Aorta (tissue), 5 donors: Measurements from ENCODE around the gene VPS13D. TPM values are rescaled to one million over a fixed set of nuclear protein-coding genes. Genes with fewer than 3 reads are reported as not detected.

Experiments
- ATAC-seq: fragments of 200-7000 bp; cut with Tn5 transposase; one replicate; pipeline ENCODE4 v1.9.1; 2022; ENCODE audit warnings: moderate library complexity; ENCODE audit not compliant: low FRiP score
- DNase-seq, 2 donors: peaks; one replicate each; pipeline ENCODE4 v3.0.0-alpha.2; 2020
- H3K27ac ChIP-seq, 2 donors: one replicate each; pipeline ENCODE4 v1.5.1; 2013; ENCODE audit warnings: low read length in 2 of 2, mild to moderate bottlenecking in 2 of 2, moderate library complexity in 2 of 2, control low read depth in 1 of 2, inconsistent platforms in 1 of 2, low read depth in 1 of 2
- H3K27me3 ChIP-seq, 2 donors: one replicate each; pipeline ENCODE4 v1.6.1; 2013; ENCODE audit warnings: control low read depth in 1 of 2, low read length in 1 of 2, mild to moderate bottlenecking in 1 of 2, moderate library complexity in 1 of 2; ENCODE audit not compliant: insufficient read depth in 2 of 2, control insufficient read depth in 1 of 2
- H3K36me3 ChIP-seq, 2 donors: one replicate each; pipeline ENCODE4 v1.6.1; 2013; ENCODE audit warnings: control low read depth in 1 of 2, low read length in 1 of 2, mild to moderate bottlenecking in 1 of 2; ENCODE audit not compliant: insufficient read depth in 2 of 2, control insufficient read depth in 1 of 2
- H3K4me1 ChIP-seq, 2 donors: one replicate each; pipeline ENCODE4 v1.6.1; 2013; ENCODE audit warnings: low read length in 2 of 2, control low read depth in 1 of 2, mild to moderate bottlenecking in 1 of 2, moderate library complexity in 1 of 2; ENCODE audit not compliant: insufficient read depth in 2 of 2, control insufficient read depth in 1 of 2
- H3K4me3 ChIP-seq, 2 donors: one replicate each; pipeline ENCODE4 v1.5.1; 2013; ENCODE audit warnings: low read length in 2 of 2, control low read depth in 1 of 2, mild to moderate bottlenecking in 1 of 2
- H3K9me3 ChIP-seq: one replicate; pipeline ENCODE4 v1.6.1; 2013; ENCODE audit warnings: mild to moderate bottlenecking, low read length; ENCODE audit not compliant: control insufficient read depth
- WGBS, 2 donors: extraction: QIAGEN DNeasy Blood & Tissue Kit; methylation state at CpG; one replicate each; pipeline ENCODE4 v1.1.7; 2013; 5-methylcytosine and 5-hydroxymethylcytosine counted together
- intact Hi-C, 2 donors: fragments of 100-400 bp; cut with DNase I; formaldehyde crosslinking; loops; one replicate each; pipeline versions ENCODE4 v1.14.2 to v1.15.0; 2022
- polyA plus RNA-seq, 2 donors: library from polyadenylated mRNA; stranded (reverse); fragments of 200-250 nt; gene quantifications; one replicate each; pipeline ENCODE4 v1.2.3, GENCODE V29; 2013
- total RNA-seq, 2 donors: library from RNA; stranded (reverse); fragmentation: NEBNext Ultra II Directional; extraction: Animal tissue kit (Norgen Biotek cat#: 25700); gene quantifications; one replicate each; pipeline ENCODE4 v1.2.1, GENCODE V29; 2021
- donor health status: healthy with polysubstance abuse.
- donor health status: Bipolar disorder and iron deficiency.
- donor health status: DM: no; HTN: no; CAD: no.
- donor health status: DM: no; HTN: no; CAD: no.
- donor health status: DM: yes; HTN: yes; CAD: no.

Gene VPS13D
- total and polyA plus RNA-seq, 4 donors, result 15.8 to 134 (median 58.9) TPM

- H3K36me3 ChIP-seq, result no peaks in the 10 kb centered on the region
- no peaks in the 10 kb centered on the region for H3K27me3 ChIP-seq
- no peak overlapping the region for H3K4me3 ChIP-seq
- H3K4me1 ChIP-seq, result peaks cover 2 to 24% of the 10 kb centered on the region in 2 donors
- DNase-seq (no peak), ATAC-seq (no peak)
- peak overlapping the region in 1 of 2 donors; percentile 49 for H3K27ac ChIP-seq
- 90 to 93% methylated on average over 6 of the region's 6 CpGs for WGBS, 2 donors
- intact Hi-C loops, result loop anchor here in 1 of 2 donors (1.0 kb wide), 1 partner anchor 36 kb away; no protein-coding TSS in a partner anchor
- no peaks in the 10 kb centered on the region for H3K9me3 ChIP-seq
Observed at GRCh38 chr1:12481928-12482327, 252.1 kb downstream of the VPS13D start.

GRCh38 chr1:12482988-12483387, 253.2 kb downstream of the VPS13D start:
- H3K27ac ChIP-seq, result no peak overlapping the region
- intact Hi-C loops, result no loop called here
- 70% methylated on average over 3 of the region's 3 CpGs for WGBS, 2 donors

GRCh38 chr1:12485231-12486058, 255.6 kb downstream of the VPS13D start:
- Histone ChIP-seq H3K27ac (no peak overlapping the region), H3K36me3 (peaks cover 0 to 1% of the 10 kb centered on the region in 2 donors), H3K4me3 (no peak overlapping the region), H3K4me1 (peaks cover 0 to 16% of the 10 kb centered on the region in 2 donors), H3K9me3 (no peaks in the 10 kb centered on the region), H3K27me3 (no peaks in the 10 kb centered on the region)
- no peak for DNase-seq
- WGBS, 2 donors, result 53 to 61% methylated on average over 12 of the region's 12 CpGs
- intact Hi-C loops, result no loop called here
- ATAC-seq, result peak; percentile 23

More at GRCh38 chr1:12482988-12483387, 253.2 kb downstream of the VPS13D start:
- Histone ChIP-seq H3K27me3 (no peaks in the 10 kb centered on the region), H3K4me1 (peaks cover 2 to 24% of the 10 kb centered on the region in 2 donors), H3K36me3 (no peaks in the 10 kb centered on the region), H3K4me3 (no peak overlapping the region), H3K9me3 (no peaks in the 10 kb centered on the region)
- ATAC-seq (no peak), DNase-seq (no peak)

- WGBS, 2 donors, result 95 to 96% methylated on average over 2 of the region's 2 CpGs
- Histone ChIP-seq H3K27me3 (no peaks in the 10 kb centered on the region), H3K4me1 (peaks cover 0 to 14% of the 10 kb centered on the region in 2 donors), H3K27ac (no peak overlapping the region), H3K4me3 (no peak overlapping the region), H3K36me3 (peaks cover 0 to 3% of the 10 kb centered on the region in 2 donors), H3K9me3 (no peaks in the 10 kb centered on the region)
- DNase-seq, result no peak
- no peak for ATAC-seq
- intact Hi-C loops, result no loop called here
Observed at GRCh38 chr1:12486059-12486341, 256.2 kb downstream of the VPS13D start.

GRCh38 chr1:12486401-12487005, 256.7 kb downstream of the VPS13D start:
- Histone ChIP-seq H3K36me3 (peaks cover 0 to 3% of the 10 kb centered on the region in 2 donors), H3K27ac (no peak overlapping the region), H3K9me3 (no peaks in the 10 kb centered on the region), H3K4me1 (peaks cover 0 to 14% of the 10 kb centered on the region in 2 donors), H3K4me3 (no peak overlapping the region), H3K27me3 (no peaks in the 10 kb centered on the region)
- no peak for DNase-seq
- ATAC-seq, result peak; percentile 65
- intact Hi-C loops, result no loop called here
- 65 to 73% methylated on average over 18 of the region's 18 CpGs for WGBS, 2 donors

GRCh38 chr1:12487520-12487919, 257.7 kb downstream of the VPS13D start:
- H3K27me3 ChIP-seq, result no peaks in the 10 kb centered on the region
- DNase-seq (no peak), ATAC-seq (no peak)
- intact Hi-C loops, result no loop called here
- H3K4me1 ChIP-seq, result peaks cover 0 to 14% of the 10 kb centered on the region in 2 donors
- no peaks in the 10 kb centered on the region for H3K9me3 ChIP-seq
- H3K27ac ChIP-seq, result no peak overlapping the region
- 97 to 98% methylated on average over 7 of the region's 7 CpGs for WGBS, 2 donors
- no peak overlapping the region for H3K4me3 ChIP-seq
- peaks cover 0 to 3% of the 10 kb centered on the region in 2 donors for H3K36me3 ChIP-seq

GRCh38 chr1:12488666-12489354, 259.0 kb downstream of the VPS13D start:
- DNase-seq (no peak), ATAC-seq (no peak)
- WGBS, 2 donors, result 95 to 99% methylated on average over 4 of the region's 4 CpGs
- Histone ChIP-seq H3K27ac (no peak overlapping the region), H3K4me3 (no peak overlapping the region), H3K36me3 (peaks cover 0 to 3% of the 10 kb centered on the region in 2 donors), H3K27me3 (no peaks in the 10 kb centered on the region), H3K9me3 (no peaks in the 10 kb centered on the region), H3K4me1 (peaks cover 0 to 14% of the 10 kb centered on the region in 2 donors)
- intact Hi-C loops, result no loop called here

GRCh38 chr1:12490532-12491142, 260.8 kb downstream of the VPS13D start:
- intact Hi-C loops, result no loop called here
- Histone ChIP-seq H3K27ac (no peak overlapping the region), H3K36me3 (peaks cover 0 to 3% of the 10 kb centered on the region in 2 donors), H3K4me3 (no peak overlapping the region), H3K27me3 (no peaks in the 10 kb centered on the region), H3K4me1 (peaks cover 1 to 9% of the 10 kb centered on the region in 2 donors), H3K9me3 (no peaks in the 10 kb centered on the region)
- ATAC-seq (no peak), DNase-seq (no peak)
- 95 to 97% methylated on average over 11 of the region's 11 CpGs for whole genome bisulfite sequencing, 2 donors
